Left forelimb (tissue), 1 donor: ENCODE results near the gene C11orf21.

Experiments
- DNase-seq: peaks from one replicate; pipeline ENCODE4 v3.0.0-alpha.2; 2018; ENCODE audit warnings: low spot score

The C11orf21 gene

DNA sequence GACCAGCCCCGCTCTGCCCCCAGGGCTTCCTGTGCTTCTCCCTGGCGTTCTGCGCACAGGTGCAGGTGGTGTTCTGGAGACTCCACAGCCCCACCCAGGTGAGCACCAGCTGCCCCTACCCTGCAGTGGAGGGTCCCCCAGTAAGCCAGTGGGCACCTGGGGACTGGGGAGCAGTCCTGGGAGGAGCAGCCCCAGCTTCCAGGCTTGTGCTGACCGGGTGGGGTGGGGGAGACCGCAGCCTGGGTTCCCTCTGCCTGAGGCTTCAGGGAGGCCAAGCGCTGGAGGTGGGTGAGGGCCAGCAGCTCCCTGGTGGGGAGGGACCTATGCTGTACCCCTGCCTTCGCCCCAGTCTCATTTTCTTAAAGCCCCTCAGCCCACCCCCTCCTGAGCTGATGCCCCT, 7.0 kb upstream of the C11orf21 start:
- no peak for DNase-seq

DNA sequence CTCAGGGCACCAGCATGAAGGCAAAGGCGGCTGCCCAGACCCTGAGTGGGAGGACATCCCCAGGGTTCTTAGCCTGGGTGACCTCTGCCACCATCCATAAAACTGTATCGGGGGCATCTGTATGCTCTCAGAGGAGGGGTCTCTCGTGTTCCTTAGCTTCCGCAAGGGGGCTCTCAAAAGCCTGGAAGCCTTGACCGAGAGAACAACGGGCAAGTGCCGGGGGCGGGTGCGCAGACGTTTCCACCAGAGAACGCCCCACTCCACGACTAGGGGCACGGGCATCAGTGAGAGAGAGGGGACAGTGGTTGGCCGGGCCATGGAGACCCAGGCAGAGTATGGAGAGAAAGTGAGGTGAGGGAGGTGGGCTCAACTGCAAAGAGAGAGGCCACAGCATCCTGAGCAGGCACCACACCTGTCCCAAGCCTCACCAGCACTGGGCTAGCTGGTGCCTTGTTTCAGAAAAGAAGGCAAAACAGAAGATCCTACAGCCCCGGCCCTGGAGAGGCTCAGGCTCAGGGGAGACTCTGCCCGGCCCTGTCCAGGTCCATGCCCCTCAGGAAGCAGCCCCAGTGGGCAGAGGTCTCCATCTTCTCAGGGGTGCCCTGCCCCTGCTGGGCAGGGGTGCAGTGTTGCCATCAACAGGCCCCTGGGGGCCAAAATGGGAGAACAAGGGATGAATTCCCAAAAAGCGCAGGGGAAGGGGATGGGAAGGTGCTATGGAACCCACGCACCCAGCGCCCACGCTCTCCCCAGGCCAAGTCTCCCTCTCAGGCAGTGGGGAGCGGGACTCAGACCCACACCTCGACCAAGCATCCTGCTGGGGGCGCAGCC, 6.0 kb upstream of the C11orf21 start:
- DNase-seq, result peak; percentile 63

DNA sequence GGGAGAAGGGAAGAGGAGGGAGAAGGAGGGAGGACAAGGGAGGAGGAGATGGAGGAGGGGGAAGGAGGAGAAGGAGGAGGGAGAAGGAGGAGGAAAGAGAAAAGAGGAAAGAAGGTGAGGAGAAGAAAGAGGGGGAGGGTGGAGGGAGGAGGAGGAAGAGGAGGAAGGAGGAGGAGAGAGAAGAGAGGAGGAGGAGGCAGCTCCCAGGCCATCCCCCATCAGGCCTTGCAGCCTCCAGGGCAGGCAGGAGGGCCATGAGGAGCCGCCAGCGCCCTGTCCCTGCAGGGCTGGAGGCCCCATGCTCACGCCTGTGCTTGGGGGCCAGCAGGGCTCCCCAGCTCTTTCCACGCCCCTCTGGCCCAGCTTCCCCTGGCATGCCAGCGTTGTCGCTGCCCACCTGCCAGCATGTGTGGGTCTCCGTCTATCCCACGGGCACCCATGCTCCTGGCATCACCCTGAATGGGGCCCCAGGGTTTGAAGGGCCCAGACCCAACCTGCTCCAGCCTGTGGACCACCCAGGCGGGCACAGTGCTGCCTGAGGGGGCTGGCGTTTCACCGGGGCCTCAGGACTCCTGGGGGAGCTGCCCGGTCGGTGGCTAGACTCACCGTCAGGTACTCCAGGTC, 5.3 kb upstream of the C11orf21 start:
- DNase-seq, result peak; percentile 78

DNA sequence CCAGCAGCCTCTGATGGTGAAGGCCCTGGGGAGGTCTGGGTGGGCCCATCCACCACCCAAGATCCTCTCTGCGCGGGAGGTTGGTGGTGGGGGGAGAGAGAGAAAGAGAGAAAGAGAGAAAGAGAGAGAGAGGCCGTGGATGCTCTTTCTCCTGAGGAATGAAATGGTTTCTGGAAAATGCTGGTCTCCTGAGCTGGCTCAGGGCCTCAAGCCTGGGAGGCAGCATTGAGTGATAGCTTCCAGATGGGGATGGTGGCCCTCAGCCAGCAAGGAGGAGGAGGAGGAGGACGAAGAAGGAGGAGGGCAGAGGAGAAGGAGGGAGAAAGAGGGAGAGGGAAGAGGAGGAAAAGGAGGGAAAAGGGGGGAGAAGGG, 4.7 kb upstream of the C11orf21 start:
- DNase-seq, result peak; percentile 93

DNA sequence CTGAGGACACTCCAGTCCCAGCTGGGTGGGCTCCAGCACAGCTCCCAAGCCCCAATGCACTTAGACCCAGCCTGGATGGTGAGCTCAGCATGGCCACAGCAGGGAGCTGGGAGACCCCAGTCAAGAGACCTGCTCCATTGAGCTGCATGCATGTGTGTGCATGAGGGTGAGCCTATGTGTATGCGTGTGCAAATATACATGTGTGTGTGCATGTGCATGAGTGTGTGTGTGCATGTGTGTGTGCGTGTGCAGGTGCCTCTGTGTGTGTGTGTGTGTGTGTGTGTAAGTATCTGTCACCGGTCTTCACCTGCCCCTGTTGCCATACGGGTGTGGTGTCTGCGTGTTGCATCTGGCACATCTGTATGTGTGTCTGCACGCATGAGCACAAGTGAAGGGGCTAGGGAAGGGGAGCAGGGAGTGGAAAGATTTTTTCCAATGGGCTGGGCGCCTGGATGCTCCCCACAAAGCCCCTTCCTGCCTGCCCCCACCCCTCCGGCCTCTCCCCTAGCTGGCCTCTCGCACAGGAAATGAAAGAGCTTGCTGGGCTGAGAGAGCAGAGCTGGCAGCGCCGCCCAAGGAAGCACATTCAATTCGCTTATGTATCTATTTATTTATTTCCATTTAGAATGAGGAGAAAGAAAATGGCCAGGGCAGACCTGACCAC, 4.2 kb upstream of the C11orf21 start:
- peak; percentile 91 for DNase-seq

DNA sequence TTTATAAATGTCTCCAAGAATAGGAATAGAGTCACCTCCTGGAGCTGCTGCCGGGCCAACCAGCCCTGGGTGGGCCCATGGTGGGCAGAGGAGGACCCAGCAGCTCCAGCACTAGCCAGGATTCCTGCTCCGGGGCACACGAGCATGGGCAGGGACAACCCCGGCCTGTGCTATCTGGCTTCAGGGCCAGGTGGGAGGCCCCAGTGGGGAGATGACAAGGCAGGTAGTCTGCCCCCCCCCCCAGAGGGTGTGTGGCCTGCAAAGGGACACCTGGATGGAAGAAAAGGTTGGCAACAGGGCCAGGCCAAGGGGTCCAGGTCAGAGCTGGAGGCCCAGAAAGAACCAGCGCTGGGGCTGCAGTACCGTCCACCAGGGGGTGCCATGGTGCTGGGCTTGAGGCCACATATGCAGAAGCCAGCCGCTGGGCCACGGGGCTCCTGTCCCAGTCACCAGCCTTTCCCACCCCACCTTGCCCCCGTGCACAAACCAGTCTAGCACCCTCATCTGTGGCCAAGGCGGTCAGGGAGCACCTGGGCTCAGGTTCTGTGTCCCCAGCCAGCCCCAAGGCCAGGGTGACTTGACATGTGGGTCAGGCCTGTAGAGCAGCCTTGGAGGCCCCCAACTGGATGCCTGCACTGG, 3.5 kb upstream of the C11orf21 start:
- peak; percentile 87 for DNase-seq

DNA sequence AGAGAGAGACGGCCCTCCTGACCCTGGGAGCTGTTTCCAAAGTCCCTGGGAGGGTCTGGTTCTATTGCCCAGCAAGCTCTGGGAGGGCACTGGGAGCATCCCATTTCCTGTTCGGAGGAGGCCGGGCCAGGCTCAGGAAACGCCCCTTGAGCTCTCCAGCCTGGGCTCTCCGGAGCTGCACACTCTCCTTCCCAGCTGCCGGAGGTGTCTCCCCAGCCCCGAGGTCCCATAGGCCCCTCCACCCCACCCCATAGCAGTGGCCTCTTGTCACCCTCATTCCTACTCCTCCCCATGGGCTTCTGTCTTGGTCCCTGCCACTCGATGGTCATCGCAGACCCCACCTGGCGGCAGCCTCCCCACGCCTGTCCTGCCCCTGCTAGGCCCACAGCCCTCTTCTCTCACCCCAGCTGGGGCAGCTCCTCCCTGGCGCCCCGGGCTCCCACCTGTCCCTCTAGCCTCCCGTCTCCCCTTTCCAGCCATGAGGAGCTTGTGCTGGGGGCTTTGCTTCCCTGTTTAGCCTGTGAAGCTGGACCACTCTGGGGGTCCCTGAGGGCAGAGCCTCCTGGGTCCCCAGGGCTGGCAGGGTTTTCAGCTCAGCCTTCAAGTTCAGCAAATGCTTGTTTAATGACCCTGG, 2.9 kb upstream of the C11orf21 start:
- DNase-seq, result peak; percentile 65

DNA sequence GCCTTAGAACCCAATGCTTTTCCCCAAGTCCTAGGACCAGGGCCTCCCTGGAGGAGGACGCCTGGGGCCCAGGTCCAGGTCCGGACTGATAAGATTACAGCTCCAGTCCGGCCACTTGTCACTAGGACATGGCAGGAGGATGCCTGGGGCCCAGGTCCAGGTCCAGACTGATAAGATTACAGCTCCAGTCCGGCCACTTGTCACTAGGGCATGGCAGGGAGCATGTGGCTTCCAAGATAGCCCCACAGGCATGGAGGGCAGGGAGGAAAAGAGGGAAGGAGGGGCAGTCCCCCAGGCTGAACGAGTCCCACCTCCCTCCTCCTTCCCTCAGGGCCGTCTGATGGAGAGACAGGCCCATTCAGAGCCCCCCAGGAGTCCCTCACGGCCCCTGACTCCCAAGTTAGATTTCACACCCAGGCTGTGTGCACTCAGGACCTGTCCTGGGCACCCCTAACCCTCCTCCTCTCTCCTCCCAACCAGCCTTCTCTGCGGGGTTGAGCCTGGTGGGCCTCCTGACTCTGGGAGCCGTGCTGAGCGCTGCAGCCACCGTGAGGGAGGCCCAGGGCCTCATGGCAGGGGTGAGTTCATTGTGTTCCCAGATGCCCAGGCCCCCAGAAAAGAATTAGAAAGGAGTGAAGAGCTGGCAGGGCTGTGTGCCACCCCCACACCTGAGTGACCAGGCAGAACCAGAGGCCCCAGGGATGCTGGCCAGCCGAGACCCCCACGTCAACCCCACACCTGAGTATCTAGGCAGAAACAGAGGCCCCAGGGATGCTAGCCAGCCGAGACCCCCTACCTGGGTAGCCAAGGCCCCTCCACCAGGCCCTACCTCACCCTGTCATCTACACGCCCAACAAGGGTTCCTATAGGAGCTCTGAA, 2.1 kb upstream of the C11orf21 start:
- DNase-seq, result peak; percentile 62

DNA sequence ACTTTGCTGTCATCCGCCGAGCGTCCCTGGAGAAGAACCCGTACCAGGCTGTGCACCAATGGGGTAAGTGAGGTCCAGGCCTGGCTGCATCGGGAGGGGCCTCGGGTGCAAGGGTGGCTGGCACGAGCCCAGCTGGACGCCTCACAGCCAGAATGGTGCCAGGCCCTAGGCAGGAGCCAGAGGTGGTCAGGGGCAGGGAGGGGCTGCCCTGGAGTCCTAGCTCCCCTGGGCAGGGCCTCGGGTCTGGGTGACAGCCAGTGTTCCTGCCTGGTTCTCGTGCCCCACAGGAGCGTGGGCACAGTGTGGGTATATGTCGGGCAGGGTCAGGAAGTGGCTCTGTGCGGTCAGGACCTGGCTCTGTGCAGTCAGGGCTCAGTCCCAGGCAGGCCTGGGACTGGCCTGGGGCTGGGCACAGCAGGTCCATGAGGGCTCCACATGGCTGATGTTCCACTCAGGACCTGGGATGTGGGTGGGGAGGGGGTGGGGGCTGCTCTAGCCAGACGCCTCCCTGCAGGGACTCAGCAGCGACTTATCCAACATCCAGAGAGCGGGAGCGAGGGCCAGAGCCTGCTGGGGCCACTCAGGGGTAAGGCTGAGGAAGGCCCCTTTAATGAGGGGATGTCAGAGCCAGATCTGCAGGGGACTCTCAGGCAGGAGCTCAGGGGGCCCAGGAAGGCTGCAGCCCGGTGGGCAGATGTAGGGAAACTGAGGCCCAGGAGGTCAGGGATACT, 1.3 kb upstream of the C11orf21 start:
- DNase-seq, result peak; percentile 64

DNA sequence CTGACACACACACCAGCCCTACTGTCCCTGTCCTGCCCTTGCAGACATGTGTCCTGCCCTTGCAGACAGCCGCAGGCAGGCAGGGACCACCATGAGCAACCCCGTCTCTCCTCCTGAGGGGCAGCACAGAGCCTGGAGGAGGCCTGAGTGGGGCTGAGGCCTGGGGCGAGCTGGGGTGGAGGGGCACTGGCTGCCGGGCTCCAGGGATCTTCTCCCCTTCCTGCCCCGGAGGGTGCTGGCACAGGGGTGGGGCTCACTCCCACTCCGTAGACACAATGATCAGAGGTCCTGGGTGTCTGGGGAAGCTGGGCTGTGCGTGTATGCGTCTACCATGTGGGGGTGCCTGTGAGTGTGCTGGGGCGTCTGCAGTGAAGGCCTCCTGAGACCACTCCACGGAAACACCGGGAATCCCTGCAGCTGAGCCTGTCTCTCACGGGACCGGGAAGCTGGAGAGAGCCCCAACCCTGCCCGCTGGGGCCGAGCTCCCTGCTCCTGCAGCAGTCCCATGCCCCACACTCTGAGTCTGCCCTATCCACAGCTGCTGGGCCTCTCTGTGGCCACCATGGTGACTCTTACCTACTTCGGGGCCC, 683 bp upstream of the C11orf21 start:
- DNase-seq, result peak; percentile 59

DNA sequence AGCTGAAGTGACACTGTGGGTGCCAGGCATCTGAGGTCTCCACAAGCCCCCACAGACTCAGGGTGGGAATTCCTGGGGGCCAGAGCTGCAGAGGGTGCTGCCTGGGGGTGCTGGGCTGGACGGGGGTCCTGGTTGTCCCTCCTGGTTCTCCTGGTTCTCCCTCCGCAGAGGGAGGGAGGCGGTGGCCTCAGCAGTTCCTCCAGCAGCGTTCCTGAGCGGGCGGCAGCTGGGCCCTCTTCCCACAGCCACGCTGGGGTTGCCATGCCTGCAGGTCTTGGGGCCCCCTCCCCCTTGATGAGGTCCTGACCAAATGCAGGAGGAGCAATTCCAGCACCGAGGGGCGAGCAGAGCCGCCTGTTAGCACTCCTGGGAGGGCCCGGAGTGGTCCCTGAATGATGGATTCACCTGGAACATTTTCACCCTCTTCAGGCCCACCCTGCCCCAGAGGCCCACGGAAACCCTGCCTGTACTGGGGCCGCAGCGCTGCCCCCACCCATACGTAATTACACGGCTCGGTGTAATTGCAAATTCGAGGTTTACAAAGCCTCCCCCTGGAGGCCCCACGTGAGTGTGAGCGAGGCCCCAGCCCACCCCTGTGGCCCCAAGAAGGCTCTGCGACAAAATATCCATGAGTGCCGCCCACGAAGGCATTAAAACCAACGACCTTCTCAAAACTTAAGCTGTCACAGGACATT, 635 bp downstream of the C11orf21 start:
- DNase-seq, result peak; percentile 62

DNA sequence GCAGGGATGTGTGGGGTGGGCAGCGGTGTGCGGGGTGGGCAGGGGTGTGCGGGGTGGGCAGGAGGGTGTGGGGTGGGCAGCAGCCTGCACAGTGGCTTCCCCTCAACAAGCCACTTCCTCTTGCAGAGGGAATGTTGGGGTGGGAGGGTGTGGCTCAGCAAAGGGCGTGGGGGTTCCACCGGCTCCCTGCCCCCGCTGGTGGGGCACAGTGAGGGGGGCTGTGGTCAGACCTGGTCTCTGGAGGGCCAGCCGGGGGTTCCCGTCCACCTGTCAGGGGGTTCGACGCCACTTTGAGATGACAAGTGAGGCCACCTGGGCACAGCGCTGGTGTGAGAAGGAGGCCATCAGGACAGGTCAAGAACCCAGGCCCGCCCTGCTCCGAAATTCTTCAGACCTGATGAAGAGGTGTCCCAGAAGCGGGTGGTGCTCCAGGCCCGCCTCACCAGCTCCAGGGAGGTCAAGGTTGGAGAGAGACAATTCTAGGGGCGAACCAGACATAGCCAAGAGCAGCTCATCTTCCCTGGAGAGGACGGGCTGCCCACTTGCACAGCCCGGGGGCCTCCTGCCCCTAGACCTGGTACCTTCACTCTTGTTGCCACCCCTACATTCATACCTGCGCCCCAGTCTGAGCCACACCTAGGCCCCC, 1.3 kb downstream of the C11orf21 start:
- peak; percentile 63 for DNase-seq

DNA sequence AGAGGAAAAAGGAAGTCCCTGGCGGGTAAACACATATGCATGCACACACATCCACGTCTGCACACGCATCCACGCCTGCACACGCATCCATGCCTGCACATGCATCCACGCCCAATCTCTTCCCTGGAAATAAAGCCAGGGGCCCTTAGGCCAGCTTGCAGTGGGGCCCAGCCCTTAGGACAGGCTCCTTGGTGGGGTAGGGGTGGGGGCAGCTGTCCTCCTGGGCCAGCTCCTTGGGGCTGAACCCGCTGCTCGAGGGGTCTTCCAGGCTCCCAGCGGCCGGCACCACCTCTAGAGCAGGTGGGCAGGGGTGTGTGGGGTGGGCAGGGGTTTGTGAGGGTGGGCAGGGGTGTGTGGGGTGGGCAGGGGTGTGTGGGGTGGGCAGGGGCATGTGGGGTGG, 1.9 kb downstream of the C11orf21 start:
- DNase-seq, result no peak

DNA sequence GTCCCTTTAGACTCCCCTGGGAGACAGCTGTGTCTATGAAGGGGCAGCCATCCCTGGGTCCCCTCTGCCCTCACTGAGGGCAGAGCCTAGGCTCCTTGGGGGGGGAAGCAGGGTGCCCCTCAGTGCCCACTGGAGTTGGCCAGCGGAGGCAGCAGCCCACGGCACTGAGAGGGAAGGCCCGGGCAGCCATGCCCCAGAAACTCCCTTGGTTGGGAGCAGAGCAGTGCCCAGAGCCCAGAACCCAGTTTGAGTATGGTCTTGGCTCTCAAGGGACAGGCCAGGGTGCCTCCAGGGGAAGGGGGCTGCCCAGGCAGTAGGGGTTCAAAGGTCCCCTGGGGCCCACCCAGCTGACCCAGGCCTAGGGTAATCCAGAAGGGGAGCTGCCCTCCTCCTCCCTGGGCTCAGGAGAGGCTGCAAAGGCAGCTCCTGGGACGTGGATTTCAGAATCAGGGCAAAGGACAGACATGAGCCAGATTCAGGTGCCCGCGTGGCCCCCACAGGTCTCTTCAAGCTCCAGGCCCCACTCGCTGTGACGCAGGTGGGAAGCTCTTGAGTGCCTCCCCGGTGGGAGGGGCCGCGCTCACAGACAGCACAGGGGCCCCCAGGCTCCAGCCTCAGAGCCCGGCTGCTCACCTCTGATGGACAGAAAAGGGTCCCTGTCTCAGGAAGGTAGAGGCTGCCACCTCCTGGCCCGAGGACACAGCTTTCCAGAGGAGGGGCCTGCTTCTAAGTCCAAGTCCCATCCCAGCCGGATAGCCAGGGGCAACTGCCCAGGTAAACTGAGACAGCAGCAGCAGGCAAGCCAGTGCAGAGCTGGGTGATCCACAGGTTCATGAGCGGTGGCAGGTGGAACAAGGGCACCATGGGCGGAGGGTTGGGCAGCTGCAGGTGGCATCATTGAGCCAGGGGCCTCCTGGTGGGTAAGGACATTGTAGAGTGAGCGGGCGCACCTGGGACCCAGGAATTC, 2.6 kb downstream of the C11orf21 start:
- DNase-seq, result peak; percentile 64

DNA sequence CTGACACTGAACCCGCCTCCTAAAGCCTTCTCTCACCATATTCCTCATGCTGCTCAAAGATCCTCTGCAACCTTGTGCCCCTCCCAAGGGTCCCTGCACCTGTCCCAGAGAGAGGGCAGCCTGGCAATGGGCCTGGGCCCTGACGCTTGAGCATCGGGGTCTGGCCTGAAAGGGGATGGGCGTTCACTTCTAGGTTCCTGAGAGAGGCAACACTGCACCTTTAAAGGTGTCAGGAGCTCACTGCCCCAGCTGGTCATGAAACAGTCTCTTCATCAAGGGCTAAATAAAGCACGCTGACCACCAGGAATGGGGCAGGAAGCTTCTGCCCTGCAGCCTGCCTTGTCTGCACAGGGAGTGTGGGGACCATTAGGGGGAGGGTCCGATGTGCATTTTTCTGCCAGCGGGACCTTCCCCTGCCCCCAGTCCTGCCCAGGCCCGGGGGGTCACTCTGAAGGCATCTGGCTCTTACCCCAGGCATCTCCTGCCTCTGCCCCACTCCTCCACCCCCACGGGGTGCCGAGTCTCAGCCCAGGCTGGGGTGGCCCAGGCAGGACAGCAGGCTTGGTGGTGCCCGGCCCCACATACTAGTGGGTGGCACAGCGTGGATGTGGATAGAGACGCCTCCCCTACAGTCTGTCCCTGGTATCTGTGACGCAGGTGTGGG, 3.5 kb downstream of the C11orf21 start:
- no peak for DNase-seq

DNA sequence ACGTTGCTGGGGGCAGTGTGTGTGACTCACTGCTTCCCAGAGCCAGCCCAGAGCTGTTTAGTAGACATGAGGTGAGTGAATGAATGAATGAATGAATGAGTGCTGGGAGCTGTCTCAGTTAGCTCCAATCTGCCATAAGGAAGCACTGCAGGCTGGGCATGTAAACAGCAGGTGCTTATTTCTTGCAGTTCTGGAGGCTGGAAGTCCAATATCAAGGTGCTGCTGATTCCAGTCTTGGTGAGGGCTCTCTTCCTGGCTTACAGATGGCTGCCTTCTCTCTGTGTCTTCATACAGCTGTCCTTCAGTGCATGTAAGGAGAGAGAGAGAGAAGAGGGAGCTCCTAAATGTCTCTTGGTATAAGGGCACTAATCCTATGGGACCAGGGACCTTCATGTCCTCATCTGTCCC, 4.1 kb downstream of the C11orf21 start:
- DNase-seq, result no peak
